ENCODE measurements around the gene IRAK2. TPM values are rescaled to one million over a fixed set of nuclear protein-coding genes. Genes with fewer than 3 reads are reported as not detected.

The IRAK2 gene
- total and polyA plus RNA-seq, 2 experiments from 2014 or later: 1.1 to 2.1 TPM

DNA sequence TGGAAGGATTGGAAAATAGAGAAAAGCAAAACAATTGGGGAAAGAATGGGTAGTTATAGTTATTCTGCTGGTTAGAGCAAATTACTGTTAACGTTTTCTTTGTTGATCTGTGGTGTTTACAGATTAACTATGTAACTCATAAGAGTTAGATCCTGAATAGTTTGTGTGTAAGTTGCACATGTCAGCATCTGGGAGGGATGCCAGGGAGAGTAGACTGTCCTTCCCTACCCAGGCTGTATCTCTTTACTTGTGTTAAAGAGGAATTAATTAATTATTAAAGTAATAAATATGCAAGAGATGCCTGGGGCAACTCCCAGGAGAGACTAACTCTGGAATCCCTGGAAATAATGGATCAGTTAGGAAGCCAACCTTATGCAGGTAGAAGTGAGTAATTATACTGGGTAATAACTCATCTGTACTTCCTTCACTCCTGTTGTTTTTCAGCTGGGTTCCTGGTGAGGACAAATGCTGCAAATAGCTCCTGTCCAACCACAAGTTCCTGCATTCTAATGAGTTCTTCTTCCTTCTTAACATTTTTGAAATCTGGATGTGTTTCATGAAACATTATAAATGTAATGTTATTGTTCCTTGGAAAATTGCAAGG lies 109.1 kb downstream of the IRAK2 start:
- Histone ChIP-seq H3K79me2 (ENCODE audit: insufficient read depth) (peaks cover 93% of the 10 kb centered on the region), H3K9me2 (ENCODE audit: insufficient read depth) (no peaks in the 10 kb centered on the region), H3K9me3 (ENCODE audit: low read depth) (no peaks in the 10 kb centered on the region), H3K4me2 (ENCODE audit: unreplicated experiment) (no peak overlapping the region), H3K27ac (no peak overlapping the region), H3K9ac (no peak overlapping the region), H3K4me1 (ENCODE audit: insufficient read depth) (no peaks in the 10 kb centered on the region), H4K20me1 (ENCODE audit: insufficient read depth) (0 out of 2 replicates have a peak, but pooled peaks cover 3% of the 10 kb centered on the region), H3K27me3 (replicated peaks; ENCODE audit: insufficient read depth) (no peaks in the 10 kb centered on the region), H3K36me3 (ENCODE audit: low read depth) (peaks cover 7% of the 10 kb centered on the region; the same call in 1 of the 2 replicates), H3F3A (ENCODE audit: insufficient read depth) (no peaks in the 10 kb centered on the region), H2AFZ (no peak overlapping the region), H3K4me3 (no peak overlapping the region)
- DNase-seq: peak; percentile 48
- WGBS, 2 experiments (ENCODE audit: low coverage in 1 of 2, low lambda C conversion rate in 2 of 2, missing lambda C conversion rate in 2 of 2): 11 to 12% methylated on average over 1 of the region's 1 CpG
- no peak for TF ChIP-seq EZH2 (IDR thresholded peaks at IDR 0.05; ENCODE audit: insufficient read depth, poor library complexity, severe bottlenecking)
- no peak for TF ChIP-seq EZH2phosphoT487 (IDR thresholded peaks at IDR 0.05; ENCODE audit: insufficient read depth, low read depth)
- in situ Hi-C loops (cut with MboI): no loop called here

DNA sequence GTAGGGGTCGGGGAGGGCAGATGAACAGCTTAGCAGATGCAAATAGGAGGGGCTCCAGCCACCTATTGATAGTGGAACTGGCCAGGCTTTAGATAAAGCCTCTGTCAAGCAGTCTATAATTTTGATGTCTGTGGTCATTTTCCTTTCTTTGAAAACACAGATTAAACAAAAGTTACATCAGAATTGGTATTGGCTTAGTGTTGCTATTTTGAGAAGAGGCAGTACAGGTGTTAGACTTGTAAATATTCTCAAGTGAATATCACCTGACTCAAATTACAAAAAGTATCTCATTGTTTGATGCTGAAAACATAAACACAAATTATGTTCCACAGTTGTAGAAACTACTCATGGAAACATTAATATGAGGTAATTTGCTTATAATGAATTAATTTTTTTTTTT lies 109.9 kb downstream of the IRAK2 start:
- TF ChIP-seq EZH2phosphoT487 (IDR thresholded peaks at IDR 0.05; ENCODE audit: insufficient read depth, low read depth) (no peak), EZH2 (IDR thresholded peaks at IDR 0.05; ENCODE audit: insufficient read depth, poor library complexity, severe bottlenecking) (no peak)

DNA sequence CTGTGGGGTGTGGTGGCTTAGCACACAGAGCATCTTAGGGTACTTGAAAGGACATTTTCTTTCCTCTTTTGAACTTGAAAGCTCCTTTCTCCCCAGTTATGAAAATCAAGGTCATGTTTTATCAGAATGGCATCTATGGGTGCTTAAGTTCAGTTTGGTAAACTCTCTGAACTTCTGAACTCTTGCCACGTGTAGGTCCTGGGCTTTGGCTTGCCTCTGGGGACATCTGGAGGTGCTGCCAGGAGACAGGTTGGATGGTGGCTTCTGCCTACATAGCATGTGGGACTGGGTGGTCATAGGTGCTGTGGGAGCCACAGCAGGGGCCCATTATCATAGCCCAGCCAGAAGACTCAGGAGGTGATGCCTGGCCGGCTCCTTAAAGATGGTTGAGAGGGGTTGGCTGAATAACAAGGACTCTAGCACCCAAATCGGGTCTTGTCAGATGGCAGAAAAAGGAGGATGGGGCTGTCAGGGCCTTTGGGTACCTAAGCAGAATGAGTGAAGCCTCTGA lies 112.5 kb downstream of the IRAK2 start:
- Histone ChIP-seq H3K9me3 (ENCODE audit: low read depth) (no peaks in the 10 kb centered on the region), H3F3A (ENCODE audit: insufficient read depth) (peaks cover under 1% of the 10 kb centered on the region), H3K9me2 (ENCODE audit: insufficient read depth) (no peaks in the 10 kb centered on the region), H3K27me3 (replicated peaks; ENCODE audit: insufficient read depth) (no peaks in the 10 kb centered on the region), H3K4me3 (no peak overlapping the region), H3K79me2 (ENCODE audit: insufficient read depth) (peaks cover 59% of the 10 kb centered on the region), H2AFZ (no peak overlapping the region), H3K27ac (no peak overlapping the region), H3K36me3 (ENCODE audit: low read depth) (peaks cover 7% of the 10 kb centered on the region; the same call in 1 of the 2 replicates), H3K9ac (no peak overlapping the region), H3K4me1 (ENCODE audit: insufficient read depth) (peaks cover 6% of the 10 kb centered on the region), H3K4me2 (ENCODE audit: unreplicated experiment) (no peak overlapping the region), H4K20me1 (ENCODE audit: insufficient read depth) (peaks cover under 1% of the 10 kb centered on the region; the same call in 1 of the 2 replicates)
- no peak for DNase-seq
- WGBS, 2 experiments (ENCODE audit: low coverage in 1 of 2, low lambda C conversion rate in 2 of 2, missing lambda C conversion rate in 2 of 2): 78% methylated on average over 3 of the region's 3 CpGs
- TF ChIP-seq EZH2 (IDR thresholded peaks at IDR 0.05; ENCODE audit: insufficient read depth, poor library complexity, severe bottlenecking): no peak
- TF ChIP-seq EZH2phosphoT487 (IDR thresholded peaks at IDR 0.05; ENCODE audit: insufficient read depth, low read depth): no peak
- in situ Hi-C loops (cut with MboI): no loop called here

More for the DNA sequence above, 109.9 kb downstream of the IRAK2 start:
- H3K4me3 ChIP-seq: no peak overlapping the region
- no peak overlapping the region for H3K9ac ChIP-seq
- no peaks in the 10 kb centered on the region for H3F3A ChIP-seq (ENCODE audit: insufficient read depth)
- H3K4me2 ChIP-seq (ENCODE audit: unreplicated experiment): no peak overlapping the region
- H3K79me2 ChIP-seq (ENCODE audit: insufficient read depth): peaks cover 85% of the 10 kb centered on the region
- H3K27me3 ChIP-seq (replicated peaks; ENCODE audit: insufficient read depth): no peaks in the 10 kb centered on the region
- in situ Hi-C loops (cut with MboI): no loop called here
- H3K4me1 ChIP-seq (ENCODE audit: insufficient read depth): no peaks in the 10 kb centered on the region
- no peaks in the 10 kb centered on the region for H4K20me1 ChIP-seq (ENCODE audit: insufficient read depth)
- no peak for DNase-seq
- H3K9me3 ChIP-seq (ENCODE audit: low read depth): no peaks in the 10 kb centered on the region
- no peaks in the 10 kb centered on the region for H3K9me2 ChIP-seq (ENCODE audit: insufficient read depth)
- no peak overlapping the region for H3K27ac ChIP-seq
- H3K36me3 ChIP-seq (ENCODE audit: low read depth): peaks cover 7% of the 10 kb centered on the region; the same call in 1 of the 2 replicates
- WGBS, 2 experiments (ENCODE audit: low coverage in 1 of 2, low lambda C conversion rate in 2 of 2, missing lambda C conversion rate in 2 of 2): 86 to 92% methylated on average over 1 of the region's 1 CpG
- H2AFZ ChIP-seq: no peak overlapping the region

DNA sequence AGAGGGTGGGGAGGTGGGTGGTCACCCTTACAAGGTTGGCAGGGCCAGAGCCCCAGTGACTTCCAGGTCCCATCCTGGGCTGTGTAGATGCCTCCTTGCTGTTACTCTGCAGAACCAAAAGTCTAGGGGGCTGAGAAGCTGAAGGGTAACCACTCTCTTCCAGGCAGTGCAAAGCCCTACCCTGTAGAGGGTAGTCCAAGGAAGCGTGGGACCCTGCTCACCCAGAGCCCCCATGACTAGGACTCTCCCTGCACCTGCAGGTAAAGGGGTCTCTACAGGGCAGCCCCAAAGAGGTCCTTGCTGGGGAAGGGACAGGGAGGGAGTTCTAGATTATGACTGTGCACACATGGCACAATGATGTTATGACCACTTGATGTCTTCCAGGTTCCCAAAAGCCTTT lies 113.8 kb downstream of the IRAK2 start:
- no peak for TF ChIP-seq EZH2phosphoT487 (IDR thresholded peaks at IDR 0.05; ENCODE audit: insufficient read depth, low read depth)
- no peak for TF ChIP-seq EZH2 (IDR thresholded peaks at IDR 0.05; ENCODE audit: insufficient read depth, poor library complexity, severe bottlenecking)
- Histone ChIP-seq H3K9me2 (ENCODE audit: insufficient read depth) (no peaks in the 10 kb centered on the region), H2AFZ (no peak overlapping the region), H3F3A (ENCODE audit: insufficient read depth) (peaks cover 3% of the 10 kb centered on the region), H3K4me2 (ENCODE audit: unreplicated experiment) (no peak overlapping the region), H3K4me1 (ENCODE audit: insufficient read depth) (peaks cover 10% of the 10 kb centered on the region), H3K79me2 (ENCODE audit: insufficient read depth) (peaks cover 46% of the 10 kb centered on the region), H3K9ac (no peak overlapping the region), H3K9me3 (ENCODE audit: low read depth) (no peaks in the 10 kb centered on the region), H3K27me3 (replicated peaks; ENCODE audit: insufficient read depth) (no peaks in the 10 kb centered on the region), H4K20me1 (ENCODE audit: insufficient read depth) (peaks cover 3% of the 10 kb centered on the region; the same call in 1 of the 2 replicates), H3K27ac (no peak overlapping the region), H3K36me3 (ENCODE audit: low read depth) (peaks cover 13% of the 10 kb centered on the region; the same call in 1 of the 2 replicates), H3K4me3 (no peak overlapping the region)
- in situ Hi-C loops (cut with MboI): no loop called here
- no peak for DNase-seq
- WGBS, 2 experiments (ENCODE audit: low coverage in 1 of 2, low lambda C conversion rate in 2 of 2, missing lambda C conversion rate in 2 of 2): 100% methylated on average over 1 of the region's 1 CpG
